Spleen (tissue), 7 donors: Measurements from ENCODE around the gene NGEF.

Experiments
- POLR2AphosphoS5 ChIP-seq, 3 donors: sonication (generic); formaldehyde crosslinking; IDR thresholded peaks; one replicate each; pipeline ENCODE4 v1.5.1; 2017; ENCODE audit warnings: antibody characterized with exemption in 3 of 3
- TF ChIP-seq, protein P1 (sequence below), 11 experiments: fragments of 200-600 bp in 7 of 11; fragments of 450-650 bp in 4 of 11; sonication (generic) in 4 of 11; IDR thresholded peaks in 8 of 11; conservative IDR thresholded peaks in 3 of 11; 1 replicate in 7 of 11; 2 replicates in 4 of 11; pipeline versions ENCODE4 v1.4.0 to v1.8.0; 2016 to 2021; ENCODE audit warnings: antibody characterized with exemption in 11 of 11, inconsistent platforms in 4 of 11, mild to moderate bottlenecking in 1 of 11
- donor health status: DM: no; HTN: no; CAD: no; lungs with moderate emphysema.
- donor health status: DM: no; HTN: no; CAD: no.
- donor health status: DM: no; HTN: no; CAD: no.

DNA sequence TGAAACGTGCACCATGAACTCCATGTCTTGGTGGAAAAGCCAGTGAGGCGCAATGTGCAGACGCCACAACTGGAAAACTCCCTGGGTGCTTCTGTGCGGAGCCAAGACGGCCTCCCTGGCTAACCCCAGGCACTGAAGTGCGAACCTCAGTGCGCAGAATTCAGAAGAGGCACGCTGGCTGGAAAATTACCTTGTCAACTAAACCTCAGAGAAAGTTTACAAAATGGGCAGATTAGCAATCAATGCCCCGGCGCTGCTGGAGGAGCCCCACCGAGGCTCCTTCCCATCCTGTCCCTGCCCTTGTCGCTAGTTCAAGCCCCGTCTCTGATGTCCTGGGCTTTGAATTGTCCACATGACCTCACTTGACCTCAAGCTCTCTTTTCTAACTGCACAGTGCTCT is 120.8 kb downstream of the NGEF start:
- TF ChIP-seq, protein P1, sequence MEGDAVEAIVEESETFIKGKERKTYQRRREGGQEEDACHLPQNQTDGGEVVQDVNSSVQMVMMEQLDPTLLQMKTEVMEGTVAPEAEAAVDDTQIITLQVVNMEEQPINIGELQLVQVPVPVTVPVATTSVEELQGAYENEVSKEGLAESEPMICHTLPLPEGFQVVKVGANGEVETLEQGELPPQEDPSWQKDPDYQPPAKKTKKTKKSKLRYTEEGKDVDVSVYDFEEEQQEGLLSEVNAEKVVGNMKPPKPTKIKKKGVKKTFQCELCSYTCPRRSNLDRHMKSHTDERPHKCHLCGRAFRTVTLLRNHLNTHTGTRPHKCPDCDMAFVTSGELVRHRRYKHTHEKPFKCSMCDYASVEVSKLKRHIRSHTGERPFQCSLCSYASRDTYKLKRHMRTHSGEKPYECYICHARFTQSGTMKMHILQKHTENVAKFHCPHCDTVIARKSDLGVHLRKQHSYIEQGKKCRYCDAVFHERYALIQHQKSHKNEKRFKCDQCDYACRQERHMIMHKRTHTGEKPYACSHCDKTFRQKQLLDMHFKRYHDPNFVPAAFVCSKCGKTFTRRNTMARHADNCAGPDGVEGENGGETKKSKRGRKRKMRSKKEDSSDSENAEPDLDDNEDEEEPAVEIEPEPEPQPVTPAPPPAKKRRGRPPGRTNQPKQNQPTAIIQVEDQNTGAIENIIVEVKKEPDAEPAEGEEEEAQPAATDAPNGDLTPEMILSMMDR (IDR thresholded peaks at IDR 0.05 in 8 of 11, conservative IDR thresholded peaks at IDR 0.05 in 3 of 11) = no peak
- no peak for TF ChIP-seq POLR2AphosphoS5 (IDR thresholded peaks at IDR 0.05)
